GM13977 (cell line): ENCODE measurements around the gene AKR1C8.
"Not testable (repeated sequence)": the region's sequence is repeated elsewhere in the genome, so short reads cannot be mapped to it uniquely, and the experiment has no call there.

Source experiments
- DNase-seq: peaks from one replicate; pipeline ENCODE4 v3.0.0; 2012; ENCODE audit warnings: low spot score
- in situ Hi-C: fragments of 300-500 bp; cut with MboI; formaldehyde crosslinking; loops from one replicate; pipeline ENCODE4 v1.12.0; 2022; ENCODE audit warnings: low sequenced_read_pairs, low pct_unique_long_range_greater_than_20kb, mixed read lengths, inconsistent platforms; ENCODE audit not compliant: unreplicated experiment
- TF ChIP-seq, protein P1 (sequence below): IDR thresholded peaks from 2 replicates; pipeline ENCODE4 v1.5.1; 2012; ENCODE audit warnings: mild to moderate bottlenecking, control low read depth; ENCODE audit not compliant: insufficient read depth; ENCODE audit errors: extremely low read depth, missing control alignments

The AKR1C8 gene

DNA sequence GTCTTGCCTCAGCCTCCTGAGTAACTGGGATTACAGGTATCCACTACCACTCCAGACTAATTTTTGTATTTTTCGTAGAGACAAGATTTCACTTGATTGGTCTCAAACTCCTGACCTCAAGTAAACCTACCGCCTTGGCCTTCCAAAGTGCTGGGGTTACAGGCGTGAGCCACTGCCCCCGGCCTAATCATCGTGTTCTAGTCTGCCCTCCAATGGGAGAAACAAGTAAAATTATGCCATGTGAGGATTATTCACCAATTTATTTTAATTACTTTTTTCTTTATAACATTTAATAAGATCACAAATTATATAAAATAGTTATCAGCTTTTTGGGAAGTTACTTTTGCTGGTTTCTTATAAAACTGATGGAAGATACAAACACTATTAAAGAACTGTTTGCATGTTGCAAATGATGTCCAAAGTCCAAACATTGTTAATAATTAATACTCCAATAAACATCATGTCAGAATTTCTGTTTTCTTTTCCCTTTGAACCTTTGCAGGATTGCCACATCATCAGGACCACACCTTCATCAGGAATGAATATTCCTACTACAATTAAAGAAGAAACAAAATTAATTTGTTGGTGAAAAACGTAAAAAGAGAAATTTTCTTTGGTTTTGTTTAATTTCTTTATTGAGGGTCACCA is 10.9 kb upstream of the AKR1C8 start:
- no peak for DNase-seq
- TF ChIP-seq, protein P1, sequence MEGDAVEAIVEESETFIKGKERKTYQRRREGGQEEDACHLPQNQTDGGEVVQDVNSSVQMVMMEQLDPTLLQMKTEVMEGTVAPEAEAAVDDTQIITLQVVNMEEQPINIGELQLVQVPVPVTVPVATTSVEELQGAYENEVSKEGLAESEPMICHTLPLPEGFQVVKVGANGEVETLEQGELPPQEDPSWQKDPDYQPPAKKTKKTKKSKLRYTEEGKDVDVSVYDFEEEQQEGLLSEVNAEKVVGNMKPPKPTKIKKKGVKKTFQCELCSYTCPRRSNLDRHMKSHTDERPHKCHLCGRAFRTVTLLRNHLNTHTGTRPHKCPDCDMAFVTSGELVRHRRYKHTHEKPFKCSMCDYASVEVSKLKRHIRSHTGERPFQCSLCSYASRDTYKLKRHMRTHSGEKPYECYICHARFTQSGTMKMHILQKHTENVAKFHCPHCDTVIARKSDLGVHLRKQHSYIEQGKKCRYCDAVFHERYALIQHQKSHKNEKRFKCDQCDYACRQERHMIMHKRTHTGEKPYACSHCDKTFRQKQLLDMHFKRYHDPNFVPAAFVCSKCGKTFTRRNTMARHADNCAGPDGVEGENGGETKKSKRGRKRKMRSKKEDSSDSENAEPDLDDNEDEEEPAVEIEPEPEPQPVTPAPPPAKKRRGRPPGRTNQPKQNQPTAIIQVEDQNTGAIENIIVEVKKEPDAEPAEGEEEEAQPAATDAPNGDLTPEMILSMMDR = no peak
- in situ Hi-C loops = no loop called here

DNA sequence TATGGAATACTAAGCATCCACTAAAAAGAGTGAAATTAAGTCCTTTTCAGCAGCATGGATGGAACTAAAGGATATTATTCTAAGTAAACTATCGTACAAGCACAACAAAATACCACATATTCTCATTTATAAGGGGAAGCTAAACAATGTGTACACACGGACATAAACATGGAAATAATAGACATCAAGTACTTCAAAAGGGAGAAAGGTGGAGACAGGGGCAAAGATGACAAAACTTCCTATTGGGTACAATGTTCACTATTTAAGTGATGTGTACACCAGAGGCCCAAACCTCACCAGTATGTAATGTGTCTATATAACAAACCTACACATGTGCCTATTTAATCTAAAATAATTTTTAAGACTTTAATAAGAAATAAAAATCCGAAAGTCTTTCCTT is 9.5 kb upstream of the AKR1C8 start:
- in situ Hi-C loops = no loop called here

DNA sequence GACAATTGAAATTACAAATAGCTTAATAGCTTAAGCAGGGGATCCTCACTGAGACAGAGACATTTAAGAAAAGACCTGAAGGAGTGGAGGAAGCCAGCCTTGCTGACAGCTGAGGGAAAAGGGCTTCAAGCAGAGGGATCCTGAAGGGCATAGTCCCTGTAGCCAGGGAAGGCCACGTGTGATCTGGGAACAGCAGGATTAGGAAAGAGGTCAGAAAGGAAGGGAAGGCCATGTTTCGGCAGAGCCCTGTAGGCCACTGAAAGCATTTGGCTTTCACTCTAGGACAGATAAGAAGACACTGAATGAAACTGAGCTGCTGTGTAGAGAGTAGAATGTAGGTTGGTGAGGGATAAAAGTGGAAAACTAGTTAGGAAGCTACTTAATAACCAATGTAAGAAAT is 3.4 kb upstream of the AKR1C8 start:
- in situ Hi-C loops = no loop called here
- no peak for DNase-seq
- TF ChIP-seq, protein P1 = no peak

More for the DNA sequence above, 9.5 kb upstream of the AKR1C8 start:
- no peak for DNase-seq
- TF ChIP-seq, protein P1 = no peak

DNA sequence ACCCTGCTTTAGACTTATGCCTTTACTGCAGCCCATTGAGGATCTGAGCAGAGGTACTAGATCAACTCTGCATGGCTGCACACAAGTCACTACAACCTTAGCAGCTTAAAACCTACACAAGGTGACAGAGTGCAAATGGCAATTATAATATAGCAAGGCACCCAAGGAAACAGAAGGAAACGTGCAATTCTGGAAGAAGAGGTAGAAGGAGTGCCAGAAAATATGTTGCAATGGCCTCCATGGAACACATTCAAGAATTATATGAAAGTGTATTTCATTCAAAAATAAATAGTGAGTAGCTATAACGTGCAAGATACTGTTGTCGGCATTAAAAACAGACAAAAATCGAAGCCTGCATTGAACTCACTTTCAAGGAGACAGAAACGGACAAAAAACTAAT is 2.9 kb upstream of the AKR1C8 start:
- in situ Hi-C loops = no loop called here
- DNase-seq = no peak
- TF ChIP-seq, protein P1 = no peak

DNA sequence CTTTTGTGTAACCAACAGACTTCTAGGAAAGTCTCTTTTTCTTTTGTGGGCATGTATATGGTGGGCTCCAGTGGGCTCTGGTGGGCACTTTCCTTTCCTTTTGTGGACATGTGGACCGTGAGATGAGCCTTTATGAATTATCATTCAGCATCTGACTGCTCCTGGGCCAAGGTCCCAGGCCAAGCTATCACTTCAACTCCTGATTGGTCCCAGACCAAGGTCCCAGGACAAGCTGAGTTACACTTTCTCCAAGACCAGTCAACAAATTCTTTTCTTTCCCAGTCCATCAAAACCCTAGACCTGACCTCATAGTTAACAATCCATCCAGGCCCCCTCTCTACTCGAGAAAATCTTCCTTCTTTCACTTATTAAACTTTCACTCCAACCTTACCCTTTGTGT is 1.0 kb downstream of the AKR1C8 start:
- in situ Hi-C loops = no loop called here
- DNase-seq = no peak
- TF ChIP-seq, protein P1 = no peak

DNA sequence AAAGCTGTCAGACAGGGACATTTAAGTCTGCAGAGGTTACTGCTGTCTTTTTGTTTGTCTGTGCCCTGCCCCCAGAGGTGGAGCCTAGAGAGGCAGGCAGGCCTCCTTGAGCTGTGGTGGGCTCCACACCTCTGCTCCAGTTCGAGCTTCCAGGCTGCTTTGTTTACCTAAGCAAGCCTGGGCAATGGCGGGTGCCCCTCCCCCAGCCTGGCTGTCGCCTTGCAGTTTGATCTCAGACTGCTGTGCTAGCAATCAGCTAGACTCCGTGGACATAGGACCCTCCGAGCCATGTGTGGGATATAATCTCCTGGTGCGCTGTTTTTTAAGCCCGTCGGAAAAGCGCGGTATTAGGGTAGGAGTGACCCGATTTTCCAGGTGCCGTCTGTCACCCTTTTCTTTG is 4.4 kb downstream of the AKR1C8 start:
- in situ Hi-C loops = not testable (repeated sequence)

DNA sequence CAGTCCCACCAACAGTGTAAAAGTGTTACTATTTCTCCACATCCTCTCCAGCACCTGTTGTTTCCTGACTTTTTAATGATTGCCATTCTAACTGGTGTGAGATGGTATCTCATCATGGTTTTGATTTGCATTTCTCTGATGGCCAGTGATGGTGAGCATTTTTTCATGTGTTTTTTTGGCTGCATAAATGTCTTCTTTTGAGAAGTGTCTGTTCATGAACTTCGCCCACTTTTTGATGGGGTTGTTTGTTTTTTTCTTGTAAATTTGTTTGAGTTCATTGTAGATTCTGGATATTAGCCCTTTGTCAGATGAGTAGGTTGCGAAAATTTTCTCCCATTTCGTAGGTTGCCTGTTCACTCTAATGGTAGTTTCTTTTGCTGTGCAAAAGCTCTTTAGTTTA is 9.4 kb downstream of the AKR1C8 start:
- in situ Hi-C loops, DNase-seq: not testable (repeated sequence)

More for the DNA sequence above, 4.4 kb downstream of the AKR1C8 start:
- DNase-seq = not testable (repeated sequence)

DNA sequence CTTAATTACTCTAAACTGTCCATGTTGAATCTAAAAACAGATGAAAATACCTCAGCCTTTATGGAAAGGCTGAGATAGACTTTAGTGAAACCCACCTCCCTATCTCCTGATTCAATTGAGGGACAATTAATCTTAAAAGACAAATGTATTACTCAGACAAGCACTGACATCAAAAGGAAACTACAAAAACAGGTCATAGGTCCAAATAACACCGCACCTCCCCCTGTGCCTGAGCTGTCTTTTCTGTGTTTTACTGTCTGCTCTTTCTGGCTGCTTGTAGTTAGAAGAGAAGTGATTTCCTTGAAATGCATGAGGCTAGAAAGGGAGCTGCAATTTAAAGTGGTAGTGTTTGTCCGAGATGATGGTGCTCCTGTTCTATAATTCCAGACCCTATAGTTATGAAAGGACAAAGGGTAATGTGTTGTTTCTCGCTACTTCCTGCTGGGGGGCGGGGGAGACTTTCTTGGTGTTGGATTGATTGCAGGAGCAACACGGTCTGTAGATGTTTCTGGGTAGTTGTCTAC is 16.0 kb downstream of the AKR1C8 start:
- no peak for DNase-seq
- in situ Hi-C loops = no loop called here
- TF ChIP-seq, protein P1 = no peak
